Measurements from ENCODE around the gene TLE4. TPM values are rescaled to one million over a fixed set of nuclear protein-coding genes. Genes with fewer than 3 reads are reported as not detected.

The TLE4 gene
- total and polyA plus RNA-seq, 8 donors = 6.2 to 85.2 (median 22.0) TPM

- H3K27ac ChIP-seq = no peak overlapping the region
- H3K4me3 ChIP-seq = no peak overlapping the region
- DNase-seq = no peak
- 58 to 89% (median 82%) methylated on average over 5 of the region's 5 CpGs for WGBS, 5 donors
- TF ChIP-seq CTCF (IDR thresholded peaks at IDR 0.05) (no peak), EP300 (IDR thresholded peaks at IDR 0.05) (no peak), POLR2A (IDR thresholded peaks at IDR 0.05) (no peak), POLR2AphosphoS5 (IDR thresholded peaks at IDR 0.05) (no peak)
- no peaks in the 10 kb centered on the region for H3K27me3 ChIP-seq
- no peaks in the 10 kb centered on the region for H3K9me3 ChIP-seq
- no peaks in the 10 kb centered on the region for H3K36me3 ChIP-seq
- intact Hi-C loops (cut with DNase I; ENCODE audit: low total_unique reads) = no loop called here
- peaks cover 23 to 95% (median 52%) of the 10 kb centered on the region in 4 donors for H3K4me1 ChIP-seq
These were observed 43.3 kb downstream of the TLE4 start for GRCh38 chr9:79615038-79615437.

- no peaks in the 10 kb centered on the region for H3K36me3 ChIP-seq
- no peaks in the 10 kb centered on the region for H3K27me3 ChIP-seq
- H3K4me1 ChIP-seq = peaks cover 23 to 95% (median 54%) of the 10 kb centered on the region in 4 donors
- intact Hi-C loops (cut with DNase I; ENCODE audit: low total_unique reads) = no loop called here
- no peaks in the 10 kb centered on the region for H3K9me3 ChIP-seq
- DNase-seq = no peak
- WGBS, 5 donors = 62 to 85% (median 77%) methylated on average over 4 of the region's 4 CpGs
- no peak overlapping the region for H3K27ac ChIP-seq
- TF ChIP-seq POLR2AphosphoS5 (IDR thresholded peaks at IDR 0.05) (peak in 1 of 3 donors; percentile 11), CTCF (IDR thresholded peaks at IDR 0.05) (no peak), POLR2A (IDR thresholded peaks at IDR 0.05) (no peak), EP300 (IDR thresholded peaks at IDR 0.05) (no peak)
- H3K4me3 ChIP-seq = no peak overlapping the region
These were observed 44.2 kb downstream of the TLE4 start for GRCh38 chr9:79616013-79616412.

GRCh38 chr9:79616971-79617370 is 45.2 kb downstream of the TLE4 start:
- Histone ChIP-seq H3K4me1 (peaks cover 23 to 97% (median 55%) of the 10 kb centered on the region in 4 donors), H3K27me3 (no peaks in the 10 kb centered on the region), H3K4me3 (no peak overlapping the region), H3K36me3 (no peaks in the 10 kb centered on the region), H3K27ac (peak overlapping the region in 2 of 5 donors; percentile 15 to 21), H3K9me3 (no peaks in the 10 kb centered on the region)
- DNase-seq = no peak
- intact Hi-C loops (cut with DNase I; ENCODE audit: low total_unique reads) = no loop called here
- WGBS, 5 donors = 47 to 59% (median 53%) methylated on average over 3 of the region's 3 CpGs
- TF ChIP-seq CTCF (IDR thresholded peaks at IDR 0.05) (no peak), EP300 (IDR thresholded peaks at IDR 0.05) (no peak), POLR2A (IDR thresholded peaks at IDR 0.05) (no peak), POLR2AphosphoS5 (IDR thresholded peaks at IDR 0.05) (no peak)

- Histone ChIP-seq H3K36me3 (no peaks in the 10 kb centered on the region), H3K27ac (peak overlapping the region in 2 of 5 donors; percentile 15 to 21), H3K4me1 (peaks cover 22 to 97% (median 53%) of the 10 kb centered on the region in 4 donors), H3K9me3 (no peaks in the 10 kb centered on the region), H3K27me3 (no peaks in the 10 kb centered on the region), H3K4me3 (no peak overlapping the region)
- peak; percentile 33 to 45 for DNase-seq
- TF ChIP-seq CTCF (IDR thresholded peaks at IDR 0.05) (no peak), POLR2A (IDR thresholded peaks at IDR 0.05) (no peak), POLR2AphosphoS5 (IDR thresholded peaks at IDR 0.05) (peak in 1 of 3 donors; percentile 11), EP300 (IDR thresholded peaks at IDR 0.05) (no peak)
- intact Hi-C loops (cut with DNase I; ENCODE audit: low total_unique reads) = no loop called here
- WGBS, 5 donors = 26 to 44% (median 33%) methylated on average over 4 of the region's 4 CpGs
These were observed 45.6 kb downstream of the TLE4 start for GRCh38 chr9:79617395-79617794.

Measured in stomach (tissue), 9 donors.